ENCODE data around the gene SNX13.

GRCh38 chr7:17879075-17879661 is 61.1 kb downstream of the SNX13 start:
- TF ChIP-seq, protein P1, sequence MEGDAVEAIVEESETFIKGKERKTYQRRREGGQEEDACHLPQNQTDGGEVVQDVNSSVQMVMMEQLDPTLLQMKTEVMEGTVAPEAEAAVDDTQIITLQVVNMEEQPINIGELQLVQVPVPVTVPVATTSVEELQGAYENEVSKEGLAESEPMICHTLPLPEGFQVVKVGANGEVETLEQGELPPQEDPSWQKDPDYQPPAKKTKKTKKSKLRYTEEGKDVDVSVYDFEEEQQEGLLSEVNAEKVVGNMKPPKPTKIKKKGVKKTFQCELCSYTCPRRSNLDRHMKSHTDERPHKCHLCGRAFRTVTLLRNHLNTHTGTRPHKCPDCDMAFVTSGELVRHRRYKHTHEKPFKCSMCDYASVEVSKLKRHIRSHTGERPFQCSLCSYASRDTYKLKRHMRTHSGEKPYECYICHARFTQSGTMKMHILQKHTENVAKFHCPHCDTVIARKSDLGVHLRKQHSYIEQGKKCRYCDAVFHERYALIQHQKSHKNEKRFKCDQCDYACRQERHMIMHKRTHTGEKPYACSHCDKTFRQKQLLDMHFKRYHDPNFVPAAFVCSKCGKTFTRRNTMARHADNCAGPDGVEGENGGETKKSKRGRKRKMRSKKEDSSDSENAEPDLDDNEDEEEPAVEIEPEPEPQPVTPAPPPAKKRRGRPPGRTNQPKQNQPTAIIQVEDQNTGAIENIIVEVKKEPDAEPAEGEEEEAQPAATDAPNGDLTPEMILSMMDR (IDR thresholded peaks at IDR 0.05), result no peak
- TF ChIP-seq POLR2A (IDR thresholded peaks at IDR 0.05), result no peak
